CD8-positive, alpha-beta memory T cell (primary cell): ENCODE data around the gene PIP4K2B. TPM values are rescaled to one million over a fixed set of nuclear protein-coding genes. Genes with fewer than 3 reads are reported as not detected.
"Not testable (repeated sequence)": the region's sequence is repeated elsewhere in the genome, so short reads cannot be mapped to it uniquely, and the experiment has no call there.

Experiments used
- CTCF ChIA-PET: fragments of 350-600 bp; sonication (Branson Sonifier 250); formaldehyde crosslinking; loops from one replicate; lab custom pipeline; 2021; ENCODE audit warnings: antibody characterized with exemption; lab: Charles Lee
- POLR2A ChIA-PET: fragments of 350-600 bp; sonication (Branson Sonifier 250); formaldehyde crosslinking; loops from one replicate; lab custom pipeline; 2021; ENCODE audit warnings: antibody characterized with exemption; lab: Charles Lee
- DNase-seq, 5 donors: peaks; one replicate each; pipeline versions ENCODE4 v3.0.0 to v3.0.0-alpha.2; 2020 to 2022; ENCODE audit warnings: mixed read lengths in 1 of 5
- H3K27ac ChIP-seq: one replicate; pipeline ENCODE4 v1.7.0; 2013; ENCODE audit warnings: low read depth, mild to moderate bottlenecking, low read length, moderate library complexity
- H3K27me3 ChIP-seq: 2 replicates; pipeline ENCODE4 v1.7.0; 2013; ENCODE audit warnings: low read length, mild to moderate bottlenecking; ENCODE audit not compliant: insufficient read depth, poor library complexity, severe bottlenecking
- H3K36me3 ChIP-seq: 2 replicates; pipeline ENCODE4 v1.7.0; 2013; ENCODE audit warnings: mild to moderate bottlenecking, low read length, moderate library complexity; ENCODE audit not compliant: insufficient read depth
- H3K4me1 ChIP-seq: 2 replicates; pipeline ENCODE4 v1.7.0; 2013; ENCODE audit warnings: mild to moderate bottlenecking, low read length, moderate library complexity; ENCODE audit not compliant: insufficient read depth
- H3K4me3 ChIP-seq: 2 replicates; pipeline ENCODE4 v1.7.0; 2013; ENCODE audit warnings: mild to moderate bottlenecking, low read length
- H3K9me3 ChIP-seq: 2 replicates; pipeline ENCODE4 v1.7.0; 2013; ENCODE audit warnings: mild to moderate bottlenecking, low read length
- H3K27ac Mint-ChIP-seq, 8 donors: one replicate each; pipeline ENCODE4 v1.8.0; 2020 to 2021; ENCODE audit warnings: mixed read lengths in 8 of 8, mild to moderate bottlenecking in 6 of 8, inconsistent platforms in 3 of 8, moderate library complexity in 3 of 8
- H3K27me3 Mint-ChIP-seq, 2 donors: one replicate each; pipeline ENCODE4 v1.8.0; 2020 to 2021; ENCODE audit warnings: mixed read lengths in 2 of 2, mild to moderate bottlenecking in 1 of 2, moderate library complexity in 1 of 2
- H3K36me3 Mint-ChIP-seq, 3 donors: one replicate each; pipeline ENCODE4 v1.8.0; 2020 to 2021; ENCODE audit warnings: mixed read lengths in 3 of 3, inconsistent platforms in 1 of 3, mild to moderate bottlenecking in 1 of 3
- H3K4me1 Mint-ChIP-seq, 3 donors: one replicate each; pipeline ENCODE4 v1.8.0; 2020 to 2021; ENCODE audit warnings: mixed read lengths in 3 of 3, inconsistent platforms in 1 of 3, mild to moderate bottlenecking in 1 of 3
- H3K4me3 Mint-ChIP-seq, 7 donors: one replicate each; pipeline ENCODE4 v1.8.0; 2020 to 2021; ENCODE audit warnings: mixed read lengths in 7 of 7, mild to moderate bottlenecking in 6 of 7, moderate library complexity in 4 of 7, inconsistent platforms in 2 of 7
- H3K9me3 Mint-ChIP-seq, 5 donors: one replicate each; pipeline ENCODE4 v1.8.0; 2020 to 2022; ENCODE audit warnings: mixed read lengths in 5 of 5, mild to moderate bottlenecking in 3 of 5, moderate library complexity in 2 of 5, inconsistent platforms in 1 of 5
- polyA plus RNA-seq: library from polyadenylated mRNA; unstranded; fragments of 300-500 nt; fragmentation: Illumina TruSeq; gene quantifications from one replicate; pipeline ENCODE4 v1.2.3, GENCODE V29; 2021
- total RNA-seq, 2 experiments: library from RNA; stranded (reverse); gene quantifications; one replicate each; pipeline ENCODE4 v1.2.3, GENCODE V29; 2021

Gene PIP4K2B
- total and polyA plus RNA-seq, 3 experiments from 2014 or later: 17.4 to 44.6 (median 43.4) TPM

DNA sequence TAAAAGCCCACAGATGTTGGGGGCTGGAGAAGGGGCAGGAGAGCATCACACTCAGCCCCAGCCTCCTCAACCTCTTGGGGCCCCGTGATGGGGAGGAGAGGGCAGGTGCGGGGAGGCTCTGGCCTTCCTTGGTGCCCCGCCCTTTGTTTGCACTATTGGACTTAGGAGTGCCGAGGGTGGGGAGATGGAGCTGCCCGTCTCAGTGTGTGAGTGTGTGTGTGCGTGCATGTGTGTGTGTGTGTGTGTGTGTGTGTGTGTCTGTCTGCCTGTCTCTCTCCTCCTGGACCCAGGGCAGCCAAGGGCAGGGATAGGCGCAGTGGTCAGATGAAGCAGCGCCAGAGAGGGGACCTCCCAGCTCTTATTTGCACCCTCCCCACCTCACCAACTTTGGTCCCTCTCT lies 73.2 kb downstream of the PIP4K2B start:
- Mint-ChIP-seq H3K4me1 (peaks cover 68 to 74% (median 73%) of the 10 kb centered on the region in 3 donors), H3K36me3 (peaks cover 0 to 36% (median 0%) of the 10 kb centered on the region in 3 donors), H3K27ac (peak overlapping the region; percentile 78 to 99 (median 94)), H3K4me3 (peak overlapping the region in 5 of 7 donors; percentile 51 to 70 (median 64))
- H3K27ac ChIP-seq, H3K9me3 ChIP-seq, H3K27me3 Mint-ChIP-seq, H3K4me3 ChIP-seq, H3K9me3 Mint-ChIP-seq, DNase-seq, H3K36me3 ChIP-seq, H3K27me3 ChIP-seq, POLR2A ChIA-PET: not testable (repeated sequence)
- CTCF ChIA-PET: interaction anchor here (0.7 kb wide), 1 partner anchor 9 kb away, joined by 3 read pairs; no protein-coding TSS in a partner anchor
- H3K4me1 ChIP-seq: peaks cover 60% of the 10 kb centered on the region

GRCh38 chr17:38725066-38725465 lies 74.3 kb downstream of the PIP4K2B start:
- H3K9me3 ChIP-seq: no peaks in the 10 kb centered on the region
- H3K27ac ChIP-seq: no peak overlapping the region
- H3K4me3 ChIP-seq: no peak overlapping the region
- Mint-ChIP-seq H3K27ac (peak overlapping the region; percentile 53 to 98 (median 94)), H3K9me3 (no peaks in the 10 kb centered on the region), H3K4me1 (peaks cover 62 to 72% (median 71%) of the 10 kb centered on the region in 3 donors), H3K4me3 (peak overlapping the region; percentile 32 to 83 (median 68)), H3K27me3 (no peaks in the 10 kb centered on the region), H3K36me3 (peaks cover 0 to 41% (median 0%) of the 10 kb centered on the region in 3 donors)
- no peaks in the 10 kb centered on the region for H3K27me3 ChIP-seq
- ChIA-PET CTCF (no interaction called here), POLR2A (no interaction called here)
- DNase-seq: no peak
- peaks cover 53% of the 10 kb centered on the region for H3K4me1 ChIP-seq
- peaks cover 6% of the 10 kb centered on the region for H3K36me3 ChIP-seq

DNA sequence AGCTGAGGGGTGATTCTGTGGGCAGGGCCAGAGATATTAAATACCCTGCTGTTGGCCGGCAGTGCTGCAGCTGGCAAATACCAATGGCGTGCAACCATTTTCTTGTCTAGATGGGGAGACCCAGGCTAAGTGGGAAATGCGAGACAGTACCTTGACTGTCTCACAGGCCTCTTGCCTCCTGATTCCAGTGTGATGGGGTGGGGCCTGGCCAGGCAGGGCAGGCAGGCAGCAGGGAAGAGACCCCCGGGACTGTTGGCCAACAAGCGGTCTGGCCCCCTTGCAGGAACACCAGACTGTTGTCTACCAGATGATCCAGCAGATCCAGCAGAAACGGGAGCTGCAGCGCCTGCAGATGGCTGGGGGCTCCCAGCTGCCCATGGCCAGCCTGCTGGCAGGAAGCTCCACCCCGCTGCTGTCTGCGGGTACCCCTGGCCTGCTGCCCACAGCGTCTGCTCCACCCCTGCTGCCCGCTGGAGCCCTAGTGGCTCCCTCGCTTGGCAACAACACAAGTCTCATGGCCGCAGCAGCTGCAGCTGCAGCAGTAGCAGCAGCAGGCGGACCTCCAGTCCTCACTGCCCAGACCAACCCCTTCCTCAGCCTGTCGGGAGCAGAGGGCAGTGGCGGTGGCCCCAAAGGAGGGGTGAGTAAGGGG lies 74.9 kb downstream of the PIP4K2B start:
- H3K4me1 Mint-ChIP-seq: peaks cover 61 to 70% (median 69%) of the 10 kb centered on the region in 3 donors
- H3K9me3 Mint-ChIP-seq: no peaks in the 10 kb centered on the region
- ChIA-PET POLR2A (no interaction called here), CTCF (interaction anchor here (0.6 kb wide), 1 partner anchor 11 kb away, joined by 6 read pairs; no protein-coding TSS in a partner anchor)
- Histone ChIP-seq H3K36me3 (peaks cover 6% of the 10 kb centered on the region), H3K4me1 (peaks cover 49% of the 10 kb centered on the region), H3K27ac (no peak overlapping the region), H3K4me3 (no peak overlapping the region), H3K27me3 (no peaks in the 10 kb centered on the region), H3K9me3 (no peaks in the 10 kb centered on the region)
- DNase-seq: no peak
- peak overlapping the region; percentile 32 to 83 (median 69) for H3K4me3 Mint-ChIP-seq
- peaks cover 0 to 44% (median 0%) of the 10 kb centered on the region in 3 donors for H3K36me3 Mint-ChIP-seq
- no peaks in the 10 kb centered on the region for H3K27me3 Mint-ChIP-seq
- peak overlapping the region in 7 of 8 donors; percentile 88 to 98 (median 96) for H3K27ac Mint-ChIP-seq

DNA sequence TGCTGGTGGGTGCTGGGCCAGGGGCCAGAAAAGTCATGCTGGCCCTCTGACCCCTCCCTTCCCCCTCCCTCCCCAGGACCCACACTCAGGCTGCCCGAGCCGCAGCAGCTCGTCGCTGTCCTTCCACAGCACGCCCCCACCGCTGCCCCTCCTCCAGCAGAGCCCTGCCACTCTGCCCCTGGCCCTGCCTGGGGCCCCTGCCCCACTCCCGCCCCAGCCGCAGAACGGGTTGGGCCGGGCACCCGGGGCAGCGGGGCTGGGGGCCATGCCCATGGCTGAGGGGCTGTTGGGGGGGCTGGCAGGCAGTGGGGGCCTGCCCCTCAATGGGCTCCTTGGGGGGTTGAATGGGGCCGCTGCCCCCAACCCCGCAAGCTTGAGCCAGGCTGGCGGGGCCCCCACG lies 77.6 kb downstream of the PIP4K2B start:
- peaks cover 33% of the 10 kb centered on the region for H3K4me1 ChIP-seq
- CTCF ChIA-PET: interaction anchor here (1.2 kb wide), 1 partner anchor 13 kb away, joined by 4 read pairs; no protein-coding TSS in a partner anchor

DNA sequence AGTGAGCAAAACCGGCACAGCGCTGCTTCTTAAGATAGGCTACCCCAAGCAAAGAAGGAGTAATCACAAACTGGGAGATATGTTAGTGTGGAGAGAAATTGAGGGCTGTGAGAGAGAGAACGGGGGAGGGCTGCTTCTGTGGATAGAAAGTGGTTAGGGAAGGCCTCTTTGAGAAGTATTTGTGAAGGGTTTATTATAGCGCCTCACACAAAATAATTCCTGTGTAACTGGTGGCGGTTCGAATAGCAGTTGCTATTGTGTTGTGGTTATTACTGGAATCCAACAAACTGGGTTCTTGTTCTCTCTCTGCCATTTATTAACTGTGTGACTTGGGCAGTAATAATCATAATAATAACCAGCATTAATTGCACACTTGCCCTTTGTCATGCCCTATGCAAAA lies 78.4 kb downstream of the PIP4K2B start:
- H3K27me3 ChIP-seq: no peaks in the 10 kb centered on the region
- H3K9me3 Mint-ChIP-seq: no peaks in the 10 kb centered on the region
- peak overlapping the region in 3 of 8 donors; percentile 61 to 72 (median 69) for H3K27ac Mint-ChIP-seq
- ChIA-PET CTCF (no interaction called here), POLR2A (no interaction called here)
- H3K36me3 Mint-ChIP-seq: peaks cover 2 to 72% (median 7%) of the 10 kb centered on the region in 3 donors
- H3K27ac ChIP-seq: no peak overlapping the region
- H3K4me3 Mint-ChIP-seq: no peak overlapping the region
- H3K9me3 ChIP-seq: no peaks in the 10 kb centered on the region
- H3K36me3 ChIP-seq: peaks cover 36% of the 10 kb centered on the region
- H3K4me1 Mint-ChIP-seq: peaks cover 34 to 46% (median 46%) of the 10 kb centered on the region in 3 donors
- peaks cover 26% of the 10 kb centered on the region for H3K4me1 ChIP-seq
- no peaks in the 10 kb centered on the region for H3K27me3 Mint-ChIP-seq
- DNase-seq: no peak
- H3K4me3 ChIP-seq: no peak overlapping the region

More for the DNA sequence above, 77.6 kb downstream of the PIP4K2B start:
- no peak for DNase-seq
- H3K27me3 Mint-ChIP-seq: no peaks in the 10 kb centered on the region
- no peak overlapping the region for H3K4me3 Mint-ChIP-seq
- H3K9me3 Mint-ChIP-seq: no peaks in the 10 kb centered on the region
- Histone ChIP-seq H3K27ac (no peak overlapping the region), H3K4me3 (no peak overlapping the region), H3K27me3 (no peaks in the 10 kb centered on the region), H3K9me3 (no peaks in the 10 kb centered on the region), H3K36me3 (peaks cover 28% of the 10 kb centered on the region)
- peaks cover 2 to 67% (median 7%) of the 10 kb centered on the region in 3 donors for H3K36me3 Mint-ChIP-seq
- POLR2A ChIA-PET: interaction anchor here (1.0 kb wide), 1 partner anchor 14 kb away, joined by 3 read pairs; no protein-coding TSS in a partner anchor
- no peak overlapping the region for H3K27ac Mint-ChIP-seq
- H3K4me1 Mint-ChIP-seq: peaks cover 39 to 52% (median 50%) of the 10 kb centered on the region in 3 donors

DNA sequence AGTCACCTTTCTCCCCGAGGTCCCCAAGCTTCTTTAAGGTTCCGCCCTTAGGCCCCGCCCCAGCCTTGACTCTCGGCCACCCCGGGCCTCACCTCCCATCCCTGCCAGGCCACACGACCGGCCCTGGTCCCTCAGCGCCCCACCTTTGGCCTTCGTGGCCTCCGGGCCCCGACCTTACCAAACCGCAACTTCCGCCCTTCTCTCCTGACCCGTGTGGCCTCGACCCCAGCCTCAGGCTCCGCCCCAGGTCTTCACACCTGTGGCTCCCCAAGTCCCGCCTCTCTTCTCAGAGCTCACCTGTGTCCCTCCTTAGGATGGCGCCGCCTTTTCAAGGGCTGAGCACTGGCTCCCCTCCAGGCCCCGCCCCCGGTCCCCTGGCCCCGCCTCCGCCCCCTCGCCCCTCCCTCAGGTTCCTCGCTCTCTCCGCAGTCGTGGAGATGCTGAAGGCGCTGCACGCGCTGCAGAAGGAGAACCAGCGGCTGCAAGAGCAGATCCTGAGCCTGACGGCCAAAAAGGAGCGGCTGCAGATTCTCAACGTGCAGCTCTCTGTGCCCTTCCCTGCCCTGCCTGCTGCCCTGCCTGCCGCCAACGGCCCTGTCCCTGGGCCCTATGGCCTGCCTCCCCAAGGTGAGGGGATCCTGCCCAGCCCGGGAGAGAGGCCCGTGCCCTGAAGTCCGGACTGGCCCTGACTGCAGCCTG lies 79.3 kb downstream of the PIP4K2B start:
- CTCF ChIA-PET: interaction anchor here (1.3 kb wide), 1 partner anchor 16 kb away, joined by 3 read pairs; no protein-coding TSS in a partner anchor
- peak overlapping the region in 1 of 8 donors; percentile 64 for H3K27ac Mint-ChIP-seq
- H3K36me3 Mint-ChIP-seq: peaks cover 2 to 77% (median 7%) of the 10 kb centered on the region in 3 donors

GRCh38 chr17:38719289-38719942 lies 79.9 kb downstream of the PIP4K2B start:
- H3K4me1 ChIP-seq: peaks cover 13% of the 10 kb centered on the region
- Mint-ChIP-seq H3K36me3 (peaks cover 2 to 79% (median 7%) of the 10 kb centered on the region in 3 donors), H3K9me3 (no peaks in the 10 kb centered on the region), H3K27me3 (no peaks in the 10 kb centered on the region), H3K4me1 (peaks cover 24 to 40% (median 34%) of the 10 kb centered on the region in 3 donors), H3K27ac (peak overlapping the region in 5 of 8 donors; percentile 63 to 86 (median 78)), H3K4me3 (no peak overlapping the region)
- no peaks in the 10 kb centered on the region for H3K27me3 ChIP-seq
- ChIA-PET POLR2A (interaction anchor here (1.0 to 1.5 kb wide), 4 partner anchors 9 to 15 kb away, joined by 3 to 8 read pairs (median 6); partner anchors contain the start of gene MLLT6), CTCF (interaction anchor here (1.2 to 1.3 kb wide), 2 partner anchors 9 to 16 kb away, joined by 3 to 5 read pairs; no protein-coding TSS in a partner anchor)
- no peaks in the 10 kb centered on the region for H3K9me3 ChIP-seq
- H3K27ac ChIP-seq: no peak overlapping the region
- no peak overlapping the region for H3K4me3 ChIP-seq
- DNase-seq: no peak
- peaks cover 48% of the 10 kb centered on the region for H3K36me3 ChIP-seq

More for the DNA sequence above, 79.3 kb downstream of the PIP4K2B start:
- Histone ChIP-seq H3K4me1 (peaks cover 20% of the 10 kb centered on the region), H3K9me3 (no peaks in the 10 kb centered on the region), H3K36me3 (peaks cover 45% of the 10 kb centered on the region), H3K27me3 (no peaks in the 10 kb centered on the region), H3K4me3 (no peak overlapping the region), H3K27ac (no peak overlapping the region)
- DNase-seq: no peak
- Mint-ChIP-seq H3K27me3 (no peaks in the 10 kb centered on the region), H3K4me3 (no peak overlapping the region), H3K4me1 (peaks cover 29 to 42% (median 39%) of the 10 kb centered on the region in 3 donors), H3K9me3 (no peaks in the 10 kb centered on the region)
- POLR2A ChIA-PET: interaction anchor here (1.1 to 1.5 kb wide), 2 partner anchors 9 to 13 kb away, joined by 5 to 8 read pairs; no protein-coding TSS in a partner anchor
